Smooth muscle cell of the brain vasculature (primary cell): ENCODE data around the gene DUSP16.

Experiments used
- DNase-seq: peaks from one replicate; pipeline ENCODE4 v3.0.0-alpha.2; 2012; ENCODE audit warnings: low read depth, low spot score

DUSP16 gene

GRCh38 chr12:12470751-12471306 is 91.8 kb downstream of the DUSP16 start:
- no peak for DNase-seq

GRCh38 chr12:12469386-12469785 is 93.3 kb downstream of the DUSP16 start:
- no peak for DNase-seq

GRCh38 chr12:12468575-12468974 is 94.1 kb downstream of the DUSP16 start:
- DNase-seq, result no peak

- DNase-seq, result no peak
These were observed 94.9 kb downstream of the DUSP16 start for GRCh38 chr12:12467688-12468261.

GRCh38 chr12:12467264-12467663 is 95.4 kb downstream of the DUSP16 start:
- DNase-seq, result no peak

- no peak for DNase-seq
These were observed 96.5 kb downstream of the DUSP16 start for GRCh38 chr12:12466157-12466556.

GRCh38 chr12:12465522-12465921 is 97.1 kb downstream of the DUSP16 start:
- DNase-seq, result no peak

GRCh38 chr12:12461923-12462315 is 100.7 kb downstream of the DUSP16 start:
- no peak for DNase-seq

GRCh38 chr12:12460935-12461922 is 101.4 kb downstream of the DUSP16 start:
- DNase-seq, result no peak

- no peak for DNase-seq
These were observed 106.0 kb downstream of the DUSP16 start for GRCh38 chr12:12456637-12457036.

GRCh38 chr12:12454315-12454714 is 108.3 kb downstream of the DUSP16 start:
- DNase-seq, result no peak

GRCh38 chr12:12453635-12454034 is 109.0 kb downstream of the DUSP16 start:
- no peak for DNase-seq

- DNase-seq, result no peak
These were observed 110.2 kb downstream of the DUSP16 start for GRCh38 chr12:12452326-12452902.

GRCh38 chr12:12451098-12451497 is 111.6 kb downstream of the DUSP16 start:
- no peak for DNase-seq

- DNase-seq, result no peak
These were observed 112.6 kb downstream of the DUSP16 start for GRCh38 chr12:12450043-12450471.

GRCh38 chr12:12449533-12450025 is 113.1 kb downstream of the DUSP16 start:
- no peak for DNase-seq

GRCh38 chr12:12447837-12448236 is 114.8 kb downstream of the DUSP16 start:
- no peak for DNase-seq

GRCh38 chr12:12447236-12447635 is 115.4 kb downstream of the DUSP16 start:
- DNase-seq, result no peak

- DNase-seq, result no peak
These were observed 115.9 kb downstream of the DUSP16 start for GRCh38 chr12:12446786-12447185.

GRCh38 chr12:12445882-12446181 is 116.8 kb downstream of the DUSP16 start:
- no peak for DNase-seq

GRCh38 chr12:12445165-12445881 is 117.3 kb downstream of the DUSP16 start:
- no peak for DNase-seq

- no peak for DNase-seq
These were observed 119.2 kb downstream of the DUSP16 start for GRCh38 chr12:12443431-12443878.
